Aorta (tissue), 5 donors: ENCODE data around the gene ERC2. TPM values are rescaled to one million over a fixed set of nuclear protein-coding genes. Genes with fewer than 3 reads are reported as not detected.

Source experiments
- ATAC-seq: fragments of 200-7000 bp; cut with Tn5 transposase; one replicate; pipeline ENCODE4 v1.9.1; 2022; ENCODE audit warnings: moderate library complexity; ENCODE audit not compliant: low FRiP score
- DNase-seq, 2 donors: peaks; one replicate each; pipeline ENCODE4 v3.0.0-alpha.2; 2020
- H3K27ac ChIP-seq, 2 donors: one replicate each; pipeline ENCODE4 v1.5.1; 2013; ENCODE audit warnings: low read length in 2 of 2, mild to moderate bottlenecking in 2 of 2, moderate library complexity in 2 of 2, control low read depth in 1 of 2, inconsistent platforms in 1 of 2, low read depth in 1 of 2
- H3K27me3 ChIP-seq, 2 donors: one replicate each; pipeline ENCODE4 v1.6.1; 2013; ENCODE audit warnings: control low read depth in 1 of 2, low read length in 1 of 2, mild to moderate bottlenecking in 1 of 2, moderate library complexity in 1 of 2; ENCODE audit not compliant: insufficient read depth in 2 of 2, control insufficient read depth in 1 of 2
- H3K36me3 ChIP-seq, 2 donors: one replicate each; pipeline ENCODE4 v1.6.1; 2013; ENCODE audit warnings: control low read depth in 1 of 2, low read length in 1 of 2, mild to moderate bottlenecking in 1 of 2; ENCODE audit not compliant: insufficient read depth in 2 of 2, control insufficient read depth in 1 of 2
- H3K4me1 ChIP-seq, 2 donors: one replicate each; pipeline ENCODE4 v1.6.1; 2013; ENCODE audit warnings: low read length in 2 of 2, control low read depth in 1 of 2, mild to moderate bottlenecking in 1 of 2, moderate library complexity in 1 of 2; ENCODE audit not compliant: insufficient read depth in 2 of 2, control insufficient read depth in 1 of 2
- H3K4me3 ChIP-seq, 2 donors: one replicate each; pipeline ENCODE4 v1.5.1; 2013; ENCODE audit warnings: low read length in 2 of 2, control low read depth in 1 of 2, mild to moderate bottlenecking in 1 of 2
- H3K9me3 ChIP-seq: one replicate; pipeline ENCODE4 v1.6.1; 2013; ENCODE audit warnings: mild to moderate bottlenecking, low read length; ENCODE audit not compliant: control insufficient read depth
- WGBS, 2 donors: extraction: QIAGEN DNeasy Blood & Tissue Kit; methylation state at CpG; one replicate each; pipeline ENCODE4 v1.1.7; 2013; 5-methylcytosine and 5-hydroxymethylcytosine counted together
- intact Hi-C, 2 donors: fragments of 100-400 bp; cut with DNase I; formaldehyde crosslinking; loops; one replicate each; pipeline versions ENCODE4 v1.14.2 to v1.15.0; 2022
- polyA plus RNA-seq, 2 donors: library from polyadenylated mRNA; stranded (reverse); fragments of 200-250 nt; gene quantifications; one replicate each; pipeline ENCODE4 v1.2.3, GENCODE V29; 2013
- total RNA-seq, 2 donors: library from RNA; stranded (reverse); fragmentation: NEBNext Ultra II Directional; extraction: Animal tissue kit (Norgen Biotek cat#: 25700); gene quantifications; one replicate each; pipeline ENCODE4 v1.2.1, GENCODE V29; 2021
- donor health status: healthy with polysubstance abuse.
- donor health status: Bipolar disorder and iron deficiency.
- donor health status: DM: no; HTN: no; CAD: no.
- donor health status: DM: no; HTN: no; CAD: no.
- donor health status: DM: yes; HTN: yes; CAD: no.

The ERC2 gene
- total and polyA plus RNA-seq, 4 donors = 0.27 to 0.55 TPM; not detected in 2

DNA sequence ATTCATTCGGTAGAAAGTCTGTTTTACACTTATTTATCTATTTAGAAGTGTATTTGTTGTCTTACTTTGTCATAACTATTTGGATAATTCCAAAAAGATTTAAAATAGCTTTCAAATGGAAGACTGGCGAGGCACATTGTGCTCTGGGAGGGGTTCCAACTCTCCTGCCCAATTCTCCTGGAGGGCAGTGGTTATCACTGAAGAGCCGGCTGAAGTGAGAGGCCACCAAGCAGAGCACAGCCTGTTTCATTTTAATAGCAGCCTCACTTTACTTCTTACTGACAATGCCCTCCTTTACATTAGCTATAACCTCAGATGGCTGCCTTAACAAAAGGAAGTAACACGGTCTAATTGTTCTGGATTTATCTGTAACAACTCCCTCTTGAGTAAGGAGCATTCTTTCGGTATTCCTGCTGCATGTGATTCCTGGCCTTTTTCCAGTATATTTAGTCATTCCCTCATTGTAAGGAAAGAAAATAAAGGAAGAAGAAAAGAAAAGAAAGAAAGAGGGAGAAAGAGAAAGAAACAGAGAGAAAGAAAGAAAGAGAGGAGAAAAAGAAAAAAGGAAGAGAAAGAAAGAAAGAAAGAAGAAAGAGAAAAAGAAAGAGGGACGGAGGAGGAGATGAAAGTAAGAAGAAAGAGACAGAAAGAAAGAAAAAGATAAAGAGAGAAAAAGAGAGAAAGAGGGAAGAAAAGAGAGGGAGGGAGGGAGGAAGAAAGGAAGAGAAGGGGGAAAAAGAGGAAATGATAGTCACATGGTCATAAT, 641.4 kb downstream of the ERC2 start:
- ATAC-seq = no peak
- Histone ChIP-seq H3K4me1 (no peaks in the 10 kb centered on the region), H3K27me3 (no peaks in the 10 kb centered on the region), H3K27ac (no peak overlapping the region), H3K36me3 (no peaks in the 10 kb centered on the region), H3K9me3 (no peaks in the 10 kb centered on the region), H3K4me3 (no peak overlapping the region)
- 27 to 28% methylated on average over 6 of the region's 6 CpGs for whole genome bisulfite sequencing, 2 donors
- DNase-seq = no peak
- intact Hi-C loops = no loop called here

DNA sequence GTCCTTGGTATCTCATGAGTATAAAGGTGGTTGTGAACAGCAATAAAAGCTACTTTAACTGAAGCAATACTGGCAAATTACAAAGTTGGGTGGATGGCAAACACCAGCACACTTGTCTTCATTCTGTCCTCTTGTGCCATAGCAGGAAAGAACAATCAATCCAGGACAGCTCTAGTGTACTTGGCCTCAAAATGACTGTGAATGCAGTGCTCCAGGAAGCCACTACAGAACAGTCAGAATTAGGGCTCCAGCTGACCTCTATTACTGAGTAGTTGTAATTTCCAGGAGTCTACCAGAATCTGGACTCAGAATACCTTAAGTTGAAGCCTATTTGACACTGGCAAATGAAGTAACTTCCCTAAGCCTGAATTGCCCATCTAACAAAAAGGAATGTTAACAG, 642.2 kb downstream of the ERC2 start:
- H3K36me3 ChIP-seq = no peaks in the 10 kb centered on the region
- intact Hi-C loops = no loop called here
- ATAC-seq (no peak), DNase-seq (no peak)
- H3K4me3 ChIP-seq = no peak overlapping the region
- H3K9me3 ChIP-seq = no peaks in the 10 kb centered on the region
- H3K27ac ChIP-seq = no peak overlapping the region
- H3K27me3 ChIP-seq = no peaks in the 10 kb centered on the region
- no peaks in the 10 kb centered on the region for H3K4me1 ChIP-seq

DNA sequence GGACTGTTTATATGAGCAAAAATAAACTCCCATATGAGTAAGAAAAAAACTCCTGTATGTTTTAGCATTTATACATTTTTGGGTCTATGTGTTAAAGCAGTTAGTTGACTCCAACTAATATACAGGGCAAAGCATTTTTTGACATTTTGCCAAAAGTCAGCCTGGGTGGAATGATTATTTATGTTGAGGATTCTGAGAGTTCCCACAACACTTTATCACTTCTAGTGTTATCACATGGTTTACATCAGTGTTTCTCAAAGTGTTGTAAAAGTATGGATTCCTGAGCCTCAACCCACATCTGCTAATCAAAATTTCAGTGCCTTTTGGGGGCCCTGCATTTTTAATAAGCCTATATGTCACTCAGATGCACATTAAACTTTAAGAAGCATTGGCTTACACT, 643.9 kb downstream of the ERC2 start:
- DNase-seq (no peak), ATAC-seq (no peak)
- Histone ChIP-seq H3K4me3 (no peak overlapping the region), H3K9me3 (no peaks in the 10 kb centered on the region), H3K27ac (no peak overlapping the region), H3K27me3 (no peaks in the 10 kb centered on the region), H3K36me3 (no peaks in the 10 kb centered on the region), H3K4me1 (no peaks in the 10 kb centered on the region)
- intact Hi-C loops = no loop called here

DNA sequence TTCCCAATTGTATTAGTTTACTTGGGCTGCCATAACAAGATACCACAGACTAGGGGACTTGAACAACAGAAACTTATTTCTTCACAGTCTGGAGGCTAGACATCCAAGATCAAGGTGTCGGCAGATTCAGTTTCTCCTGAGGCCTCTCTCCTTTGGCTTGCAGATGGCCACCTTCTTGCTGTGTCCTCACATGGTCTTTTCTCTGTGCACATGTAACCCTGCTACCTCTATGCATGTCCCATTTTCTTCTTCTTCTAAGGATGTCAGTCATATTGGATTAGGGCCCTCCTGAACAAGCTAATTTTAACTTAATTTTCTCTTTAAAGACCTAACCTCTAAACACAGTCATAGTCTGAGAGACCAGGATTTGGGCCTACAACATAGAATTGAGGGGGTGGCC, 644.4 kb downstream of the ERC2 start:
- Histone ChIP-seq H3K36me3 (no peaks in the 10 kb centered on the region), H3K4me3 (no peak overlapping the region), H3K4me1 (no peaks in the 10 kb centered on the region), H3K27ac (no peak overlapping the region), H3K27me3 (no peaks in the 10 kb centered on the region), H3K9me3 (no peaks in the 10 kb centered on the region)
- no peak for ATAC-seq
- WGBS, 2 donors = 92 to 97% methylated on average over 1 of the region's 1 CpG
- intact Hi-C loops = no loop called here
- no peak for DNase-seq

DNA sequence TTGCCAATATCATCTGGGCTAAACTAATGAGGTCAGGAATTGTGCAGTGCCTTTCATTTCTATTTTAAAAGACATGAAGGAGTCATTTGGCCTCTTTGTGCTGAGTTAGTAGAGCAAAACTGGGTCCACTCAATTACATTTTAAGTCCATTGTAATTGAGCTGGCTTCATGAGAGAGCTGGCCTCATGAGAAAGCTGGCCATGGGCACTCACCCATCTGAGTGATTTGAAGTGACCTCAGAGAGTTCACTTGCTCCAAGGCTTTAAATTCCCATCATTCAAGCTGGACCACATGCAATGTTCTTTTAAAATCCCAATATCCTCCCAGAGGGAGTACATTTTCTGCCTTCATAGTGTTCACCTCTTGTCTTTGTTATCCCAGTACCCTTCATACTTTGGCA, 645.3 kb downstream of the ERC2 start:
- DNase-seq = no peak

DNA sequence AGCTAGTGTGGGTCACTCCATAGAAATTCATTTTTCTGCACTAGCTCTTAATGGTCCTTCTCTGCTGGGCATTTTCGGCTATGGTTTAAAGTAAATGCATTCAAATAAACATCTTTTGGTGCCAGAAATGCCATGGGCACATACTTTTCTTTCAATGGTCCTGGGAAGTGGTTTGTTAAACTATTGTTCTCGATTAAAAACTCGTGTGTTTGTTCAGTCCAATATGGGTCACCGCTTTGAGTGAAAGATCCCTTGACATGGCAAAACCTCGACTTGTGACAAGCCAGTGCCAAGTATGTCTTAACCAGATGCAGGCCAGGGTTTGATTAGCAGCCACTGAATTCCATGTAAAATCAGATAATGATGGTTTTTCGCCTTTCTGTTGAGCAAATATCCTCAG, 649.3 kb downstream of the ERC2 start:
- H3K9me3 ChIP-seq = no peaks in the 10 kb centered on the region
- intact Hi-C loops = no loop called here
- no peaks in the 10 kb centered on the region for H3K36me3 ChIP-seq
- DNase-seq (no peak), ATAC-seq (no peak)
- no peaks in the 10 kb centered on the region for H3K27me3 ChIP-seq
- no peak overlapping the region for H3K4me3 ChIP-seq
- H3K4me1 ChIP-seq = no peaks in the 10 kb centered on the region
- H3K27ac ChIP-seq = no peak overlapping the region
- 23 to 30% methylated on average over 6 of the region's 6 CpGs for WGBS, 2 donors

More for the DNA sequence above, 645.3 kb downstream of the ERC2 start:
- Histone ChIP-seq H3K27me3 (no peaks in the 10 kb centered on the region), H3K27ac (no peak overlapping the region), H3K4me3 (no peak overlapping the region), H3K4me1 (no peaks in the 10 kb centered on the region), H3K9me3 (no peaks in the 10 kb centered on the region), H3K36me3 (no peaks in the 10 kb centered on the region)
- intact Hi-C loops = no loop called here
- no peak for ATAC-seq

DNA sequence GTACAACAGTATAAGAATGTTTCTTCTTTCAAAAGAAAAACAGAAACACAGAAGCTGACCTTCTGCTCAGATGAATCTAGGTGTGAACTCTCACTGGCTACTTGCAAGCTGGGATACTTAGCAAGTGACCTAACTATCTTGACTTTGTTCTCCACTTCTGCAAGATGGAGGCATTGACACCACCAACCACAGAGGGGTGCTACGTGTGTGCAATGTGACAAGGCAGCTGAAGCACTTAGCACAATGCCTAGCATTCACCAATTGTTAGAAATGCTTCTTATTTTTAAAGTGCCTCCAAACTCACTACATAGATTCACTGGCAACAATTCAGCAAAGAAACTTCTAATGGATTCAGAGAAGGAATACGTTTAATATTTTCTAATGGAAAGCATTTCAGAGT, 649.8 kb downstream of the ERC2 start:
- ATAC-seq (no peak), DNase-seq (no peak)
- no peak overlapping the region for H3K4me3 ChIP-seq
- 44 to 48% methylated on average over 2 of the region's 2 CpGs for WGBS, 2 donors
- H3K27ac ChIP-seq = no peak overlapping the region
- H3K4me1 ChIP-seq = no peaks in the 10 kb centered on the region
- H3K36me3 ChIP-seq = no peaks in the 10 kb centered on the region
- H3K27me3 ChIP-seq = no peaks in the 10 kb centered on the region
- no peaks in the 10 kb centered on the region for H3K9me3 ChIP-seq
- intact Hi-C loops = no loop called here

DNA sequence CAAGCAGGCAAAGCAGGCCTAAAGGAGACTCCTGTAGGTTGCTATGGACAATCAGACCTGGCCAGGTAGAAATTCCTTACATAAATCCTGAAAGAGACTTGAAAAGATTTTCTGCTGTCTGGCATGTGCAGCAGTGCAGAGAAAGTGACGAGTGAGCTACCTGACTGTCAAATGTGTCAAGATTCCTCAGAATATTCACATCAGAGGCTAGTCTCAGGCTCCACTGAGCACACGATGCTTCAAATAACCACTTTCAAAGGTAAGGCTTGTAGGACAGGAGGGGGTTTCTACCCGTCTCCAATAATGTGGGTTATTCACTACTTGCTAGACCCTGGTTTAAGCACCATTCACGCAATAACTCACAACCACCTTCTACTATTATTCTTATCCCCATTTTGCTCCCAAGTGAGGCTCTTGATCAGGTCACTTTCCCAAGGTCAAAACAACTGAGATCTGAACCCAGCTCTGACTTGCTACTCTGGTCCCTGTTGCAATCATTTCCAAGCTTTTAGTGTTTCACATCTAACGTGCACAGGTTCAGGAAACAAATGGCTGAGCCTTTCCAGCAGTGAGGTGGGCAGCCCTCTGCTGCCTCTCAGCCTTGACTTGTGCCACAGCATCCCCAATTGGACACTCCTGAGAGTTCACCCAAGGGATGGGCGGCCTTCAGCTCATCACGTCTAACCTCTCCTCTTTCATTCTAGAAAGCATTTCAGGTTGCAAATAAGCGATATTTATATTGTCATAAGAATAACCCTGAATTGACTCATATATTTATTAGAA, 651.3 kb downstream of the ERC2 start:
- Histone ChIP-seq H3K27me3 (no peaks in the 10 kb centered on the region), H3K9me3 (no peaks in the 10 kb centered on the region), H3K27ac (no peak overlapping the region), H3K36me3 (no peaks in the 10 kb centered on the region), H3K4me1 (no peaks in the 10 kb centered on the region), H3K4me3 (no peak overlapping the region)
- DNase-seq = no peak
- WGBS, 2 donors = 74 to 83% methylated on average over 8 of the region's 8 CpGs
- no peak for ATAC-seq
- intact Hi-C loops = no loop called here

DNA sequence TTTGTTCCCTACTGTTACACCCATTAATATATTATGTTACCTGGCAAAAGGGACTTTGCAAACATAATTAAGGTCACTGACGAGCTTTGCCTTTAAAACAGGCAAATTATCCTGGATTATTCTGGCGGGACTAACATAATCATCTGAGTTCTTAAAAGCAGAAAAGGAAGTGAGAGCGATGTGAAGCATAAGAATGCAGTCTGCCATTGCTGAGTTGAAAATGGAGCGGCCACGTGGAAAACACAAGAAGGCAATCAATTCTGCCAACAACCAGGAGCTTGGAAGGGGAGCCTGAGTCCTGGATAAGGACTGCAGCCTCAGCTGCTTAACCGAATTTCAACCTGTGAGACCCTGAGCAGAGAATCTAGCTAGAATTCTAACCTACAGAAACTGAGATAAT, 653.0 kb downstream of the ERC2 start:
- Histone ChIP-seq H3K27ac (no peak overlapping the region), H3K4me1 (no peaks in the 10 kb centered on the region), H3K27me3 (no peaks in the 10 kb centered on the region), H3K4me3 (no peak overlapping the region), H3K9me3 (no peaks in the 10 kb centered on the region), H3K36me3 (no peaks in the 10 kb centered on the region)
- no peak for ATAC-seq
- 79 to 80% methylated on average over 6 of the region's 6 CpGs for WGBS, 2 donors
- intact Hi-C loops = no loop called here
- no peak for DNase-seq
